ENCODE measurements around the gene ATXN1. TPM values are rescaled to one million over a fixed set of nuclear protein-coding genes. Genes with fewer than 3 reads are reported as not detected.

The ATXN1 gene
- total RNA-seq, 4 donors from 2014 or later, result 21.0 to 102 (median 51.1) TPM

GRCh38 chr6:16450821-16451220 lies 310.4 kb downstream of the ATXN1 start:
- Histone ChIP-seq H3K4me3 (no peak overlapping the region), H3K27me3 (no peaks in the 10 kb centered on the region), H3K36me3 (no peaks in the 10 kb centered on the region), H3K9me3 (no peaks in the 10 kb centered on the region), H3K4me1 (no peaks in the 10 kb centered on the region), H3K27ac (no peak overlapping the region)
- intact Hi-C loops (cut with DNase I; ENCODE audit: low total_unique reads), result no loop called here
- TF ChIP-seq CTCF (IDR thresholded peaks at IDR 0.05) (no peak), POLR2A (IDR thresholded peaks at IDR 0.05) (no peak)
- DNase-seq, result no peak

- H3K4me3 ChIP-seq, result no peak overlapping the region
- intact Hi-C loops (cut with DNase I; ENCODE audit: low total_unique reads), result no loop called here
- TF ChIP-seq POLR2A (IDR thresholded peaks at IDR 0.05) (no peak), CTCF (IDR thresholded peaks at IDR 0.05) (no peak)
- no peaks in the 10 kb centered on the region for H3K36me3 ChIP-seq
- no peak overlapping the region for H3K27ac ChIP-seq
- no peaks in the 10 kb centered on the region for H3K9me3 ChIP-seq
- no peaks in the 10 kb centered on the region for H3K27me3 ChIP-seq
- DNase-seq, result no peak
- H3K4me1 ChIP-seq, result no peaks in the 10 kb centered on the region
These were observed 311.0 kb downstream of the ATXN1 start for GRCh38 chr6:16450285-16450684.

- DNase-seq, result no peak
- Histone ChIP-seq H3K9me3 (no peaks in the 10 kb centered on the region), H3K4me1 (no peaks in the 10 kb centered on the region), H3K27me3 (no peaks in the 10 kb centered on the region), H3K27ac (no peak overlapping the region), H3K36me3 (no peaks in the 10 kb centered on the region), H3K4me3 (no peak overlapping the region)
- intact Hi-C loops (cut with DNase I; ENCODE audit: low total_unique reads), result no loop called here
- no peak for TF ChIP-seq CTCF (IDR thresholded peaks at IDR 0.05)
- TF ChIP-seq POLR2A (IDR thresholded peaks at IDR 0.05), result no peak
These were observed 315.0 kb downstream of the ATXN1 start for GRCh38 chr6:16446273-16446672.

GRCh38 chr6:16442031-16442430 lies 319.2 kb downstream of the ATXN1 start:
- Histone ChIP-seq H3K27ac (no peak overlapping the region), H3K36me3 (no peaks in the 10 kb centered on the region), H3K4me3 (no peak overlapping the region), H3K27me3 (no peaks in the 10 kb centered on the region), H3K4me1 (peaks cover 0 to 4% of the 10 kb centered on the region in 2 donors), H3K9me3 (no peaks in the 10 kb centered on the region)
- intact Hi-C loops (cut with DNase I; ENCODE audit: low total_unique reads), result no loop called here
- no peak for DNase-seq
- no peak for TF ChIP-seq CTCF (IDR thresholded peaks at IDR 0.05)
- no peak for TF ChIP-seq POLR2A (IDR thresholded peaks at IDR 0.05)

- Histone ChIP-seq H3K9me3 (no peaks in the 10 kb centered on the region), H3K36me3 (no peaks in the 10 kb centered on the region), H3K27ac (no peak overlapping the region), H3K4me3 (no peak overlapping the region), H3K27me3 (no peaks in the 10 kb centered on the region), H3K4me1 (peaks cover 0 to 4% of the 10 kb centered on the region in 2 donors)
- TF ChIP-seq CTCF (IDR thresholded peaks at IDR 0.05), result no peak
- TF ChIP-seq POLR2A (IDR thresholded peaks at IDR 0.05), result no peak
- DNase-seq, result no peak
- intact Hi-C loops (cut with DNase I; ENCODE audit: low total_unique reads), result no loop called here
These were observed 320.0 kb downstream of the ATXN1 start for GRCh38 chr6:16441262-16441661.
